Measurements from ENCODE around the gene TAS2R20. TPM values are rescaled to one million over a fixed set of nuclear protein-coding genes. Genes with fewer than 3 reads are reported as not detected.

TAS2R20 gene
- total and polyA plus RNA-seq, 10 of the 15 experiments (the other 5 are each of a cell fraction or from before 2014, with no cell fraction given) = 0.07 to 3.9 (median 0.65) TPM

- TF ChIP-seq ZNF24 (IDR thresholded peaks at IDR 0.05) (no peak), GATAD2B (conservative IDR thresholded peaks at IDR 0.05; ENCODE audit: low read depth) (no peak), SMAD5 (IDR thresholded peaks at IDR 0.05; ENCODE audit: low read depth) (no peak), ESRRA (IDR thresholded peaks at IDR 0.05; ENCODE audit: low read length) (no peak), CREM (IDR thresholded peaks at IDR 0.05; ENCODE audit: low read depth) (no peak)
Observed at GRCh38 chr12:10986812-10987211, 11.3 kb downstream of the TAS2R20 start, which contains the start of gene TAS2R50 (continued).

DNA sequence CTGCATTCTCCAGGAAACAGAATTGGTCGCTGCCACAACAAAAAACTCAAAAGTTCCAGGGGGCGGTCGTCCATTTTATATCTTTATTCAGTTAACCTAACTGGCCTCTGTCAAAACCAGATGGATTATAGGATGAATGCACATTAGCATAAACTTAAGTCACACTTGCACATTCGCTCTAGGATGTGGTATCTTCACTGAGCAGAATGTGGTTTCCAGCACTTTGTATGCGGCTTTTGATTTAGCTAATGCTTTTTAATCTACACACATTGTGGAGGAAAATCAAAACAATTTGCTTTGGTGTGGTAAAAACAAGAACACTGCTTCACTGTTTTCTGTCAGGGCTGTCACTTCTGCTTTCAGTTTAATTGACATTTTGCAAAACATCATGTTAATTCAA is 15.9 kb downstream of the TAS2R20 start:
- FAIRE-seq (no peak), DNase-seq (ENCODE audit: low read depth, low spot score) (peak; percentile 21), ATAC-seq (peak; percentile 82)
- H3K27ac ChIP-seq (ENCODE audit: control insufficient read depth, insufficient read depth) = no peak overlapping the region
- H3K36me3 ChIP-seq (ENCODE audit: control insufficient read depth in 2 of 2, insufficient read depth in 2 of 2, low read length in 1 of 2) = no peaks in the 10 kb centered on the region
- in situ Hi-C loops (cut with MboI) = no loop called here
- WGBS (ENCODE audit: insufficient coverage, insufficient replicate concordance, low lambda C conversion rate, missing lambda C conversion rate) = 69% methylated on average over 5 of the region's 5 CpGs
- no peak overlapping the region for H3K4me3 ChIP-seq
- no peaks in the 10 kb centered on the region for H3K4me1 ChIP-seq (ENCODE audit: control insufficient read depth, insufficient read depth, low read length)
- H3K9me3 ChIP-seq (replicated peaks; ENCODE audit: control insufficient read depth, insufficient read depth, low read length) = no peaks in the 10 kb centered on the region
- no peaks in the 10 kb centered on the region for H3K27me3 ChIP-seq (replicated peaks in 1 of 2; ENCODE audit: control insufficient read depth in 2 of 2, insufficient read depth in 2 of 2, low read length in 1 of 2)
- no peaks in the 10 kb centered on the region; the same call in 1 of the 2 replicates for H4K20me1 ChIP-seq (ENCODE audit: control insufficient read depth, insufficient read depth)
- SMC1A ChIA-PET (ENCODE audit: uncharacterized antibody, unreplicated experiment) = no interaction called here
- intact Hi-C loops (cut with micrococcal nuclease; ENCODE audit: unreplicated experiment) = no loop called here
- no peak overlapping the region for H2AFZ ChIP-seq (ENCODE audit: control insufficient read depth, low read depth, low read length)
- CTCF ChIA-PET = interaction anchor here (1.1 kb wide), 1 partner anchor 13 kb away, joined by 3 read pairs; no protein-coding TSS in a partner anchor
- POLR2A ChIA-PET = interaction anchor here (0.7 kb wide), 1 partner anchor 151 kb away, joined by 4 read pairs; no protein-coding TSS in a partner anchor
- no peak overlapping the region for H3K4me2 ChIP-seq (ENCODE audit: control insufficient read depth, insufficient read depth)
- RAD21 ChIA-PET (ENCODE audit: unreplicated experiment) = no interaction called here
- H3K79me2 ChIP-seq (ENCODE audit: control insufficient read depth, insufficient read depth, low read length) = no peaks in the 10 kb centered on the region
- H3K9ac ChIP-seq (ENCODE audit: control insufficient read depth, insufficient read depth, low read length) = no peak overlapping the region
- BruUV-seq (replicated peaks) = no TSS peak
- TF ChIP-seq FOXM1 (IDR thresholded peaks at IDR 0.05; ENCODE audit: low read depth, low read length) = no peak
- 0 out of 2 replicates have a peak, but pooled peaks have one; percentile 8 for TF ChIP-seq IRF4 (IDR thresholded peaks at IDR 0.05; ENCODE audit: low read depth, low read length)
- peak; percentile 91 for TF ChIP-seq TCF7 (IDR thresholded peaks at IDR 0.05; ENCODE audit: borderline replicate concordance)
- TF ChIP-seq POU2F2 (IDR thresholded peaks at IDR 0.05; ENCODE audit: borderline replicate concordance, low read depth, low read length) = peak; percentile 41; the same call in 1 of the 3 replicates
- peak; percentile 56; the same call in 1 of the 2 replicates for TF ChIP-seq JUNB (IDR thresholded peaks at IDR 0.05)
- peak; percentile 44; the same call in 1 of the 2 replicates for TF ChIP-seq PKNOX1 (IDR thresholded peaks at IDR 0.05)
- peak; percentile 44; the same call in 1 of the 2 replicates for TF ChIP-seq NFIC (IDR thresholded peaks at IDR 0.05; ENCODE audit: low read depth, low read length)
- no peak for TF ChIP-seq JUND (IDR thresholded peaks at IDR 0.05; ENCODE audit: low read depth, low read length)
- TF ChIP-seq, protein P1, sequence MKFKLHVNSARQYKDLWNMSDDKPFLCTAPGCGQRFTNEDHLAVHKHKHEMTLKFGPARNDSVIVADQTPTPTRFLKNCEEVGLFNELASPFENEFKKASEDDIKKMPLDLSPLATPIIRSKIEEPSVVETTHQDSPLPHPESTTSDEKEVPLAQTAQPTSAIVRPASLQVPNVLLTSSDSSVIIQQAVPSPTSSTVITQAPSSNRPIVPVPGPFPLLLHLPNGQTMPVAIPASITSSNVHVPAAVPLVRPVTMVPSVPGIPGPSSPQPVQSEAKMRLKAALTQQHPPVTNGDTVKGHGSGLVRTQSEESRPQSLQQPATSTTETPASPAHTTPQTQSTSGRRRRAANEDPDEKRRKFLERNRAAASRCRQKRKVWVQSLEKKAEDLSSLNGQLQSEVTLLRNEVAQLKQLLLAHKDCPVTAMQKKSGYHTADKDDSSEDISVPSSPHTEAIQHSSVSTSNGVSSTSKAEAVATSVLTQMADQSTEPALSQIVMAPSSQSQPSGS (IDR thresholded peaks at IDR 0.05; ENCODE audit: low read length) = peak; percentile 45; the same call in 1 of the 2 replicates
- no peak for TF ChIP-seq MEF2B (IDR thresholded peaks at IDR 0.05; ENCODE audit: partially characterized antibody, poor library complexity, severe bottlenecking)
- no peak for TF ChIP-seq E2F8 (IDR thresholded peaks at IDR 0.05; ENCODE audit: low read depth, partially characterized antibody)
- TF ChIP-seq ATF7 (IDR thresholded peaks at IDR 0.05; ENCODE audit: low read depth) = no peak; the same call in 1 of the 2 replicates
- TF ChIP-seq BHLHE40 (IDR thresholded peaks at IDR 0.05; ENCODE audit: borderline replicate concordance in 1 of 2, low read depth in 2 of 2, low read length in 1 of 2) = peak; percentile 35 to 52; a peak in 1 of 4 replicates
- peak; percentile 54 for TF ChIP-seq CBFB (IDR thresholded peaks at IDR 0.05; ENCODE audit: low read depth)
- TF ChIP-seq RUNX3 (IDR thresholded peaks at IDR 0.05; ENCODE audit: low read length) = peak; percentile 98

Measured in GM12878 (cell line).